Stimulated activated naive CD8-positive, alpha-beta T cell treated with anti-CD3 and anti-CD28 coated beads, Interleukin-15, Interleukin-2, amounts not matched to agents 100 U/mL and 50 U/mL, for 24 hours (primary cell): Measurements from ENCODE around the gene NTPCR.

Experiments
- ATAC-seq: fragments of 150-1000 bp; cut with Tn5 transposase; one replicate; pipeline ENCODE4 v1.10.0; 2021
- DNase-seq: peaks from one replicate; pipeline ENCODE4 v3.0.0; 2021

NTPCR gene

DNA sequence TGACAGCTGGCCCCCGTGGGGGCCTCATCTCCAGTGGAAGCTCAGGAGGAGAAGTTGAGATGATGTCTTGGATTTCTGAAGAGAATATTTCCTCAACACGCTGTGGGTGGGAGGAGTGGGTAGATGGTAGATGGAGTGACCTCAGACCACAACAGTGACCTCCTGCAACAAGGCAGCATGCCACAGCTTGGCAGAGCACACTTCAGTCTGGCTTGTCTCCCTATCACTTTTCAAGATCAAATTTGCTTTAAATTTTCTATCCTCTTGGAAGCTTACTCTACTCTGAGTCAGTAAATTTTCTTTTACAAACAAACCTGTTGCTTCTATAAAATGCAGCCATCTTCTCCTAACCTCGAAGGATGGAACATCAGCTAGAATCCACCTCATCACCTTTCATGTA, 59.7 kb downstream of the NTPCR start:
- DNase-seq (no peak), ATAC-seq (no peak)

DNA sequence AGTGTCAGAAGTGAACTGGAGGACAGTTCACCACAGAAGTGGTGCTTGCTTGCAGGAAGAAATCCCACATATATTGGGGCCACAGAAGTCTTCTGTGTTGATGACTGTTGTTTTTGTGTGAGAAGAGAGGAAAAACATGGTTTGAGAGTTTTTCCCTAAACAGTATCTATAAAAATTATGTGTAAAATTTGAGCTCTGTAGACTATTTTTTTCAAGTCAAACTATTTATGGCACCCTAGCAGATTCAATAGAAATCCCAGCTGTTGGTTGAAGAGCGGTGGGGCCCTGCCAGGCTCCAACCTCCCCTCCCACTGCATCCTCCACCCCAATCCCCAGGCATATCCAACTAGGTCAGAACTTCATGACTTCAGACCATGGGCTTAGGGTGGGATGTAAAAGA, 61.6 kb downstream of the NTPCR start:
- no peak for DNase-seq
- no peak for ATAC-seq

DNA sequence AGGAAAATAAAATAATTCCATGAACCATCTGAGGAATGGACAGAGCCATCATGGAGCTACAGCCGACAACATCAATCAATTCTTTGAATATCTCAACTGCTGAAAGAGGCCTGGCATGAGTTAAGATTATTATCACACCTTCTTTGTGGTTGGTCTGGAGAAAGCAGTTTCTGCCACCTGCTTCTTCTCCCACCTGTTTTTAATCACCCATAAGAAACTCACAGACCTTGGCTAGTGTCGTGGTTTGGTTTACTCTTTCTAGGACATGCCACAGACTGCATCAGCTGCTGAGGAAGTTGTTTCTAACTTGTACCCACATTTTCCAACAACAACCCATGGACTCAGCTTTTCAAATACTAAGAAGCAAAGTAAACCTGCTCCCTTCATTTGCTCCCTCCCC, 65.6 kb downstream of the NTPCR start:
- ATAC-seq (peak; percentile 23), DNase-seq (no peak)

DNA sequence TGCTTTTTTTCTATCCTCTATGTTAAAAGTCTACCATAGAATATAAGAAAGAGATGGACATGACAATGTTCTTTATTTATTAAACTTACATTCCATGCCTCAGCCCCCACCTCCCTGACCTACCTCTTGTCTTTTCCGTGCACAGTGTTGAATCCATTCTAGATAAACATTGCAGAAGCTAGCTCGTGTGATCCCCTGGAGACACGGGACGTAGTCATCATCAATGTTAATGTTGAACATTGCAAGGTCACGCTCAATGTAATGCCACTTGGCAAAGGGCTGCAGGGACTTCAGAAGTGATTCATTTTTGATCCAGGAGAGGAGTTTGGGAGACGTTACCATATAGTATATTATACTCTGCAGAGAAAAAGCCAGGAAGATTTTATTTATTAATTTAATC, 66.4 kb downstream of the NTPCR start:
- DNase-seq (no peak), ATAC-seq (no peak)

DNA sequence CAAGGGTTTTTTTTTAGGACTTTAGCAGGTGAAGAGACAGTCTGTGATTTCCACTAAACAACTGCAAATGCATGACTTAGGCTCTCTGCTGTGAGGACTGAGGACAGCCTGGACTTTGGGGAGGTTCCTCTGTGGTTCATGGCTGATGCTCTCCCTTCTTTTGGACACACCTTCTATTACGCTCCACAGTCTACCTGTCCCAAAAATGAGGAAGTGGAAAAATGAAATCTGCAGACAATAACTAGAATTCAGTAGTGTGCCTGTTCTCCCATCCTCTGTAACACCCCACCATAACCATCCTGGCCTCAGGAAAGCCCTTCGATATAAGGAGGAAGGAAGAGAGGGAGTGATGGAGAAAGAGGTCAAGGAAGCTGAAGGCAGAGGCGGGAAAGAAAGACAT, 68.7 kb downstream of the NTPCR start:
- ATAC-seq (no peak), DNase-seq (no peak)

DNA sequence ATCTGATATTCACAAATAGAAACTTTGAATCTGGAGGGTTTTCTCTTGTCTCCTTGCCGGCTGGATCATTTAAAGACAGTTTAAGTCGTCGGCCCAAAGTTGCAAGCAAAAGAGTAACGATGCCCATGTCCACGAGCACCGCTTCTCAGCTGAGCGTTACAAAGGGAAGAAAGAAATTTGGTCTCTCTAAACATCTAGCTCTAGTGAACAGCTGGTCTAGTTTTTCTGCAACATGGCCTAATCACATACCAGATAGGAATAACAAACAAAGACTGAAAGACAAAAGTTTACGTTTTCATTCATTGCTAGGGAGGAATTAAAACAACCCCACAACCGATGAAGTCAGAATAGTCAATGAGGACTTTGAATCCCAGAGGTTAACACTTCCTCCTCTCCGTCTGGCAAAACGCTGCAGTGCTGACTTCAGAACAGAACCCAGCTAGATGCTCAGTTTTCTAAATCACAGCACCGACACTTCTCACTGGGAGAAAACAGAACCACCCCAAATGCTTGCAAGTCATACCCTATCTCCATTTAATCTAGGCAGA, 69.4 kb downstream of the NTPCR start:
- DNase-seq (no peak), ATAC-seq (no peak)

DNA sequence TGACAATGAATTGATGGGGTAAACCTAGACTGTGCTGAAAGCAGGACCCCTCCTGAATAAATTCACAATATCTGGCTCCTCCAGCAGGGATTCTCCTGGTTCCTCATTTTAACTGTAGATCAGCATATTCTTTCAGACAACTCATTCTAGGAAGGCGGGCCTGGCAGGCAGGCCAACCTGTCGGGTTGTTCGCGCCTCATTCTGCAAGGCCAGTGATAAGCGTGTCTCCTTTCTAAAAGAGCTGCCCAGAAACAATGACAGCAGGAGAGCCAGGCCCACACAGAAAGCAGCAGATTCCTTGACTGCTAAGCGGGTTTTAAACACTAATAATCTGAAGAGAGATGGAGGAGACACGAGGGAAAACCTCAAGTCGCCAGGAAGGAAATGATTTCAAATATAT, 70.0 kb downstream of the NTPCR start:
- ATAC-seq (no peak), DNase-seq (no peak)

DNA sequence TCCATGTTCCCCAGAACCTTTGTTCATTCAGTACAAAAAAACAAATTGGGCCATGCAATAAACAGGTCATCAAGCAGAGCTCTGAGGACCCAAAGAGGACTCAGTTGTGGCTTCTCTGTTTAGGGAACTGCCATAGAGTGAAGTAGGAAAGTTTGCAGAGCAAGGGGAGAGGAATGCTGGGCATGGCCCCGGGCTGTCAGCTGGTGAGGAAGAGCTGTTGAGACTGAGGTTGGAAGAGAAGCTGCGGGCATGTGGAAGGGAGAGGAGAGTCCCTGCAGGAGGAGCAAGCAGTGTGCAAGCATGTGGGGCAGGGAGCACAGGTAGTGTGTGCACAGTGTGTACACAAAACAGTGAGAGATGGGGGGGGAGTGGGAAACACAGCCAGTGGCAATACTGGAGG, 71.8 kb downstream of the NTPCR start:
- ATAC-seq (no peak), DNase-seq (no peak)

DNA sequence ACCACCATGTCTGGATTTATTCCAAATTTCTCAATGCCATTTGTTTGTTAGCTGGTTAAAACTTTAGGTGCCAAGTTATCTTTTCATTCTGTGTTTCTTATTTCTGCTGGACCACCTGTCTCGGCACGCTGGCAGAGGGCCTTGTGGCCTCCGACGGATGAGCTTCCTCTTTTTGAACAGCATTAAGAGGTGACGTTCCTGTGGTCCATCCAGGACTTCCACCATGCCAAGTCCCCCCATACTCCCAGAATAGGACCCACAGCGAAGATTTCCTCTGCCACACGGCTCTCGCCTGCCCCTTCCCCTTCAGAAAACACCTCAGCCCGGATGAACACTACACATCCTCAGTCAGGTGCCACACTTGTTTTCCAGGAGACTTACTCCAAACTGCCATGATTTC, 73.8 kb downstream of the NTPCR start:
- DNase-seq (no peak), ATAC-seq (no peak)

DNA sequence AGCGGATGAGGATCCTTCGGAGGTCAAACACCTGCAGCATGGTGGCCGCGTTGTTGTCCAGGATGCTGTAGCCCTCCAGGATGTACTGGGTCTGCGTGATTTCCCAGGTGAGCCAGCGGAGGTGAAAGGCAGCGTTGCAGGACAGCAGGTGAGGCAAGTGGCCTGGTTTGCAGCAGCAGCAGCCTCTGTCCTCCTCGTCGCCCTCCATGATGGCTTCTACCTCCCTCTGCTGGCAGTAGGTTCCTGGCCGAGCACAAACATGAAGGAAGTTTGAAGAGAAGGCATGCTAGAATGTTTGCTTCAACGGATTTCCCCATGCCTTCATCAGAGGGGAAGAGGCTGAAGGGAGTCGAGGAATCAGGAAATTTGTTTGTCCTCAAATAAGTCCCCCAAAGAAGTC, 74.7 kb downstream of the NTPCR start:
- no peak for ATAC-seq
- peak; percentile 9 for DNase-seq

DNA sequence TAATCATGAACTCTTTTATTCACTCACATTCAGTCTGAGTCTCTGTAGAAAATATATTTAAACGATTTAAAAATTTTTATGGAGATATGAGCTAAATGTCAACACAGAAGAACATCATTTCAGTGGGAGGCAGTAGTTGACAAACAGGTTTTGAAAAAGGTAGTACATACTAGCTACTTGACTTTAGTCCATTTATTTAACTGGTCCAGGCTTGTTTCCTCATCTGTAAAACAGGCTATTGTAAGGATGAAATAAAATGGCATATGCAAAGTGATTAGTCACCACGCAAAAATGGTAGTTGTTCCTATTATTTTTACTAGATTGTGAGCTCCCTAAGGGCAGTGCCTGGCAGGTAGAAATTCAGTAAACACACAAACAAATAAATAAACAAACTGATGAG, 75.2 kb downstream of the NTPCR start:
- no peak for DNase-seq
- no peak for ATAC-seq

DNA sequence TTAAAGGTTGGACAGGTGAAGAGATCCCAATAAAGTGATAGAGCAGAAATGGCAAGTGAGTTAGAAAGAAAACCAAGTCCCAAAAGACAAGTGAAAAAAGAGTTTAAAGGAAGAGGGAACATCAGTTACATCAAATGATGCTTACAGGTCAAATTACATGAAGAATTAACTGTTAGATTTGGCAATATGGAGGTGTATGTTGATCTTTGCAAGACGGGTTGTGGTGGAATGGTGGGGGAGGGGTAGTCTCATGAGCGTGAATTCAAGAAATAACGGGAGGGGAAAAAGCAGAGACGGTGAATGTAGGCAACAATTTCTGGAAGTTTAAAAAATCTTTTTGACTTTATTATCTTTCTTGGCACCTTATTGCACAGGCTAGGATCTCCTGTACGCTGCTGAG, 76.6 kb downstream of the NTPCR start:
- DNase-seq (no peak), ATAC-seq (no peak)

DNA sequence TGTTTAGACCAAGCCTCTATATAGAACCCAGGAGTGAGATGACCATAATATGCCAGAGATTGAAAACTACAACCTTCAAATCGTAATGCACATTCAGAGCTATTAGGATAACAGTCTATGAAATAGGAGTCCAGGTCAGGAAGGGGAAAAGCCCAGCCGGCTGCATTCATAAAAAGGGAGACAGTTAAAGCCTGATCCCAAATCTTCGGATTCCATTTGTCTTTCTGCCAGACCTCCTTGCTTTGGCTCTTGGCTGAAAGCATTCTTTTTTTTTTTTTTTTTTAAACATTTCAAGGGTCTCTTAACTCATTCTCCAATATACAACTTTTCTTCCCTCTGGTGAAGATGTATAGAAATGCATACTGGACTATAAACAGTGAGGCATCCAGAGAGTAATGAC, 81.1 kb downstream of the NTPCR start:
- no peak for DNase-seq
- no peak for ATAC-seq

DNA sequence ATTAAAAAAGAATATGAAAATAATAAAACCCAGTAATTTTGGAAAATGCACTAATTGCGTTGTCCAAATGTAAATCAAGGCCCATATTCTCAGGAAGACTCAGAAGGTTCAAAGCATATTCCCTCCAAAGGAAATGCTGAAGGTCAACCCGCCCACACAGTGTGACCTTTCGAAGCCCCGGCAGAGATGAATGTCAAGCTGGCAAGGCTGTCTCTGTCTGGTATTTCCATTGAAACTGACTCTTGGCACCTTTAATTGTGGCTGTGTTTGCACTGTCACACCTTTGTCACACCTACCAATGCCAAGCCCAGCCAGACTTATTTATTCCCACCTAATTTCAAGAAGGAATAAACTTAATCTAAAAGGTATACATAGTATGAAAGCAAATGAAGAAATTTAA, 82.5 kb downstream of the NTPCR start:
- peak; percentile 68 for ATAC-seq
- DNase-seq = peak; percentile 43

DNA sequence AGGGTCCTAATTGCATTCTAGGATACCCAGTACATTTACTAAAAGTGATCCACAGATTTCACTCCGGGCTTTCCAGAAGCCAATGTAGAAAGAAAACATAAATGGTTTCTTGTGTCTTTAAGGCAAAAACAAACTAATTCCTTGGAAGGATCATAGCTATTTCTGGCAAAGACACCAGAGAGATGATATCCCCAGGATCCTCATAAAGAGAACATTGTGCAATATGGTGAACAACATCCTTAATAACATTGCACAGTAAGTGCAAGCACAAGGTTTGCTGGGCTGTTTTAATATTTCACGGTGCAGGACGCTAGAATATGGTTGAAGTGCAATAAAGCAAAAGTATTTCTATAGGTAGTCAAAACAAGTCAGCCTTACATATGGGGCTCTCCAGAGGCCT, 83.0 kb downstream of the NTPCR start:
- ATAC-seq (no peak), DNase-seq (no peak)
